ENCODE data around the gene LRP8.

DNA sequence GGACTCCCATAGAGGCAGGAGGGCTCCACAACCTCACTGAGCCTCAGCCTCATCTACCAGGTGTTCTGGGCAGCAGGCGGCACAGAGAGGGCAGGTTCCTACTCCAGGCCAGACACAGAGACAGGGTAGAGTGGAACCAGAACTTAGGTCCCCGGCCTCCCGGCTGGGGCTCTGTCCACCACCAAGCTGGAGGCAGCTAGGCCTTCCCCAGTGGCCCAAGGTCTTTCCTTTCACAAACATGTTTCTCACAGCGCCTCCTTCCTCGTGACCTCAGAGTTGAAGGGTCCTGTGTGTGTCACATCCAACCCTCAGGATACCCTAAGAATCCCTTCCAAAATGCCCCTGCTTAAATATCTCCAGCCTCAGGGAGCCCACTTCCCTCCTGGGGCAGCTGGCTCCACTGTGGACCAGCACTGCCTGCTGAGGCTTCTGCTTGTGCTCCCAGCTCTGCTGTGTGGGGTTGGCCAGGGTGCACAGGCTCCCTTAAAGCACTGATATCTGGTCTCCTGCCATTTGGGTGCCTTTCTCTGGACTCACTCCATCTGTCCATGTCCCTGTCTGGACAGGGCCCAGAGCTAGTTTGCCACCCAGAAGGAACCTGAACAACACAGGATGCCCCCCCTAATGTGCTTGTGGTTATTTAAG, 56.3 kb downstream of the LRP8 start:
- TF ChIP-seq POLR2A (IDR thresholded peaks at IDR 0.05), result no peak
- TF ChIP-seq, protein P1, sequence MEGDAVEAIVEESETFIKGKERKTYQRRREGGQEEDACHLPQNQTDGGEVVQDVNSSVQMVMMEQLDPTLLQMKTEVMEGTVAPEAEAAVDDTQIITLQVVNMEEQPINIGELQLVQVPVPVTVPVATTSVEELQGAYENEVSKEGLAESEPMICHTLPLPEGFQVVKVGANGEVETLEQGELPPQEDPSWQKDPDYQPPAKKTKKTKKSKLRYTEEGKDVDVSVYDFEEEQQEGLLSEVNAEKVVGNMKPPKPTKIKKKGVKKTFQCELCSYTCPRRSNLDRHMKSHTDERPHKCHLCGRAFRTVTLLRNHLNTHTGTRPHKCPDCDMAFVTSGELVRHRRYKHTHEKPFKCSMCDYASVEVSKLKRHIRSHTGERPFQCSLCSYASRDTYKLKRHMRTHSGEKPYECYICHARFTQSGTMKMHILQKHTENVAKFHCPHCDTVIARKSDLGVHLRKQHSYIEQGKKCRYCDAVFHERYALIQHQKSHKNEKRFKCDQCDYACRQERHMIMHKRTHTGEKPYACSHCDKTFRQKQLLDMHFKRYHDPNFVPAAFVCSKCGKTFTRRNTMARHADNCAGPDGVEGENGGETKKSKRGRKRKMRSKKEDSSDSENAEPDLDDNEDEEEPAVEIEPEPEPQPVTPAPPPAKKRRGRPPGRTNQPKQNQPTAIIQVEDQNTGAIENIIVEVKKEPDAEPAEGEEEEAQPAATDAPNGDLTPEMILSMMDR (IDR thresholded peaks at IDR 0.05 in 4 of 5, conservative IDR thresholded peaks at IDR 0.05 in 1 of 5), result no peak
